ENCODE data around the gene FBN1.

Gene FBN1

GRCh38 chr15:48522123-48522522 lies 123.4 kb downstream of the FBN1 start:
- no peak for DNase-seq (ENCODE audit: low read depth in 1 of 2, low spot score in 1 of 2)

GRCh38 chr15:48520376-48521155 lies 124.9 kb downstream of the FBN1 start:
- DNase-seq (ENCODE audit: low read depth in 1 of 2, low spot score in 1 of 2), result no peak

- DNase-seq (ENCODE audit: low read depth in 1 of 2, low spot score in 1 of 2), result no peak
These were observed 129.4 kb downstream of the FBN1 start for GRCh38 chr15:48516121-48516520.

- DNase-seq (ENCODE audit: low read depth in 1 of 2, low spot score in 1 of 2), result no peak
These were observed 130.0 kb downstream of the FBN1 start for GRCh38 chr15:48515500-48515899.

- DNase-seq (ENCODE audit: low read depth in 1 of 2, low spot score in 1 of 2), result no peak
These were observed 131.2 kb downstream of the FBN1 start for GRCh38 chr15:48514103-48514816.

- no peak for DNase-seq (ENCODE audit: low read depth in 1 of 2, low spot score in 1 of 2)
These were observed 134.5 kb downstream of the FBN1 start for GRCh38 chr15:48510976-48511375.

- DNase-seq (ENCODE audit: low read depth in 1 of 2, low spot score in 1 of 2), result no peak
These were observed 138.0 kb downstream of the FBN1 start for GRCh38 chr15:48507416-48508065.

- no peak for DNase-seq (ENCODE audit: low read depth in 1 of 2, low spot score in 1 of 2)
These were observed 140.4 kb downstream of the FBN1 start for GRCh38 chr15:48505067-48505466.

- no peak for DNase-seq (ENCODE audit: low read depth in 1 of 2, low spot score in 1 of 2)
These were observed 144.3 kb downstream of the FBN1 start for GRCh38 chr15:48501208-48501607.

- DNase-seq (ENCODE audit: low read depth in 1 of 2, low spot score in 1 of 2), result no peak
These were observed 144.9 kb downstream of the FBN1 start for GRCh38 chr15:48500595-48500994.

GRCh38 chr15:48499978-48500377 lies 145.5 kb downstream of the FBN1 start:
- DNase-seq (ENCODE audit: low read depth in 1 of 2, low spot score in 1 of 2), result no peak

GRCh38 chr15:48498828-48499227 lies 146.7 kb downstream of the FBN1 start:
- no peak for DNase-seq (ENCODE audit: low read depth in 1 of 2, low spot score in 1 of 2)

GRCh38 chr15:48494631-48495030 lies 150.9 kb downstream of the FBN1 start:
- DNase-seq (ENCODE audit: low read depth in 1 of 2, low spot score in 1 of 2), result no peak

- DNase-seq (ENCODE audit: low read depth in 1 of 2, low spot score in 1 of 2), result no peak
These were observed 151.7 kb downstream of the FBN1 start for GRCh38 chr15:48493763-48494225.

- no peak for DNase-seq (ENCODE audit: low read depth in 1 of 2, low spot score in 1 of 2)
These were observed 152.3 kb downstream of the FBN1 start for GRCh38 chr15:48493084-48493762.

GRCh38 chr15:48486228-48486627 lies 159.3 kb downstream of the FBN1 start:
- DNase-seq (ENCODE audit: low read depth in 1 of 2, low spot score in 1 of 2), result no peak

- DNase-seq (ENCODE audit: low read depth in 1 of 2, low spot score in 1 of 2), result no peak
These were observed 163.7 kb downstream of the FBN1 start for GRCh38 chr15:48481802-48482201.

- no peak for DNase-seq (ENCODE audit: low read depth in 1 of 2, low spot score in 1 of 2)
These were observed 165.8 kb downstream of the FBN1 start for GRCh38 chr15:48479751-48480150.

GRCh38 chr15:48478581-48478980 lies 166.9 kb downstream of the FBN1 start:
- DNase-seq (ENCODE audit: low read depth in 1 of 2, low spot score in 1 of 2), result no peak

GRCh38 chr15:48477795-48478360 lies 167.6 kb downstream of the FBN1 start:
- DNase-seq (ENCODE audit: low read depth in 1 of 2, low spot score in 1 of 2), result no peak

All from activated CD4-positive, alpha-beta T cell treated with anti-CD3 and anti-CD28 coated beads, Interleukin-2, amount 50 U/mL, for 24 hours (primary cell).